Measurements from ENCODE around the gene STRAP. TPM values are rescaled to one million over a fixed set of nuclear protein-coding genes. Genes with fewer than 3 reads are reported as not detected.
A peak's percentile ranks its signal among the peaks of the same experiment; 100 is the strongest.
"Not testable (repeated sequence)": the region's sequence is repeated elsewhere in the genome, so short reads cannot be mapped to it uniquely, and the experiment has no call there.

STRAP gene
- total RNA-seq, 1 donor from 2014 or later: 60.6 TPM

DNA sequence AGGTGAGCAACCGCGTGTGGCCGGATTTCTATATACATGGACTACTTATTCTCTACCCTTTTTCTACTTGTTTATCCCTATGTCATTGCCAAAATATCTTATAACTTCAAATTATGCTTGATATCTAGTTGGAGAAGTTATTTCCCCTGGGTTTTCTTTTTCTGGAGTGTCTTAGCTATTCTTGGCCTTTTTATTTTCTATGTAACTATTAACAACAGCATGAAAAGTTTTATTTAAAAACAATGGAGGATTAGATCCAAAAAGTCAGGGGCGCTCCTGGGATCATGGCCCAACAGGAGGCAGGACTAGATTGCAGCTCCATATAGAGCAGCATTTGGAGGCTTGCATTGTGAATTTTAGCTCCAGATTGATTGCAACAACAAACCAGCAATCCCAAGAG, 8.6 kb upstream of the STRAP start:
- no peak for DNase-seq

DNA sequence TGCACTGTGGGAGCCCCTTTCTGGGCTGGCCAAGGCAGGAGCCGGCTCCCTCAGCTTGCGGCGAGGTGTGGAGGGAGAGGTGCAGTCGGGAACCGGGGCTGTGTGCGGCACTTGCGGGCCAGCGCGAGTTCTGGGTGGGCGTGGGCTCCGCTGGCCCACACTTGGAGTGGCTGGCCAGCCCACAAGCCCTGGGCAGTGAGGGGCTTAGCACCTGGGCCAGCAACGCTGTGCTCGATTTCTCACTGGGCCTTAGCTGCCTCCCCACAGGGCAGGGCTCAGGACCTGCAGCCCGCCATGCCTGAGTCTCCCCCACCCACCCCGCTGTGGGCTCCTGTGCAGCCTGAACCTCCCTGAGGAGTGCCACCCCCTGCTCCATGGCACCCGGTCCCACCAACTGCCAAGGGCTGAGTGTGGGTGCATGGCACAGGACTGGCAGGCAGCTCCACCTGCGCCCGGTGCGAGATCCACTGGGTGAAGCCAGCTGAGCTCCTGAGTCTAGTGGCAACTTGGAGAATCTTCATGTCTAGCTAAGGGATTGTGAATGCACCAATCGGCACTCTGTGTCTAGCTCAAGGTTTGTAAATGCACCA, 7.5 kb upstream of the STRAP start:
- not testable (repeated sequence) for DNase-seq

GRCh38 chr12:15875863-15876262, 6.3 kb upstream of the STRAP start:
- DNase-seq: no peak

- no peak for DNase-seq
These were observed 2.8 kb upstream of the STRAP start for GRCh38 chr12:15879413-15879812.

DNA sequence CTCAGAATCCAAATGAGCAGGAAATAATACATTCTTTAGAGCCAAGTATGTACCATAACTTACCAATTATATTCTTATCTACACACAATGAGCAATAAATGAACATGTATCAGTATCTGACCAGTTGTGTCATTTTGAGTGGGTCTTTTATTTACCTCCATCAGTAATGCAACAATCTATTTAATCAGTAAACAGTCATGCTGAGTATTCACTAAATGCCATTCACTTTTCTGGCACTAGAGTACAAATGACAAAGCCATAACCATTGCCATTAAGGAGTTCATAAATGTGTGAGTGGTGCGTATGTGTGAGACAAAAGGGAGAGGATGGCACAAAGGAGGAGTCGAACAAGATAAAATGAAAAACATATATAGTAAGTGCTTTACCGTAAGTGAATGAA, 1.5 kb upstream of the STRAP start:
- no peak for DNase-seq

GRCh38 chr12:15883536-15883935, 1.3 kb downstream of the STRAP start:
- peak; percentile 22 for DNase-seq

- DNase-seq: peak; percentile 26
These were observed 4.3 kb downstream of the STRAP start for GRCh38 chr12:15886372-15887042.

- no peak for DNase-seq
These were observed 5.0 kb downstream of the STRAP start for GRCh38 chr12:15887043-15887817.

DNA sequence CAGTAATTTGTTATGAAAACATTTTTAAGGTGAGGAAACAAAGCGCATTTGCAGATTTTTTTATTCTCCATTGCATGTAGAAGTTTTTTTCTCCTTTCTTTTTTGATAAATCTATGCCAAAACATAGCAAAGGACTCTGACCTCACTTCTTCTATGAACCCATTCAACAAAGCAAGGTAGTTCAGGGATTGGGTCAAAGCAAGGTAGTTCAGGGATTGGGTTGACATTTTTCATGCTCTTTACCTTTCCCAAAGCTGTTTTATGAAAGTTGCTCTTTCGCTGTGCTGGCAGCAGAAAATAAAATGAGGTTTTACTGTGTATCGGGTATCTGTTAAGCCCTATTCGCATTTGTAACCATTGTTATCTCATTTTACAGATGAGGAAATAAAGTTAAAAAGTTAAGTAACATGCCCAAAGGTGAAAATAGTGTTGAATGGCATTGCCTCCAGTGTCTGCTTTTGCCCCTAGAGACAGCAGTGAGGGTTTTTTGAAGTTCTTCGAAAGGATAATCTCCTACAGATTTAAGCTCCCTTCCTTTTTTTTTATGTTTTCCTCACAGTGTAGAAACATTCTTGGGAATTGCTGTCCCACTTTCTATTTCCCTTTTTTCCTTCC, 10.6 kb downstream of the STRAP start:
- DNase-seq: no peak

- no peak for DNase-seq
These were observed 11.1 kb downstream of the STRAP start for GRCh38 chr12:15893260-15893659.

DNA sequence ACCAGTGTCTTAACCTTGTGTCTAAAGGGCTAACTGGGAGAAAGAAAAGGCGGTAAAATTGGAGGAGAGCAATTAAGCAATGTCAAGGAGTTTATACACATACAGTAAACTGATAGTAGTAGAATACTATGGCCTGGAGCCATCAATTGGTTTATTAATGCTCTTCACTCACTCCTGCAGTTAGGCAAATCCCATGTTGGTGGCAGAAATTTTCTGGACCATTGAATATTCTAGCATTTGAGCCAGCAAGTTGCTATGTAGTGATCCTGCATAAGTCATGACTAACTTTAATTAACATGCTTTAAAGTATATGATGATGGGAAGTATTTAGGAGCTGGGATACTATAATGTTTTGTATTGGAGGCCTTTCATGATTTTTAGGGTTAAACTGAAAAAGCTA, 14.7 kb downstream of the STRAP start:
- DNase-seq: no peak

DNA sequence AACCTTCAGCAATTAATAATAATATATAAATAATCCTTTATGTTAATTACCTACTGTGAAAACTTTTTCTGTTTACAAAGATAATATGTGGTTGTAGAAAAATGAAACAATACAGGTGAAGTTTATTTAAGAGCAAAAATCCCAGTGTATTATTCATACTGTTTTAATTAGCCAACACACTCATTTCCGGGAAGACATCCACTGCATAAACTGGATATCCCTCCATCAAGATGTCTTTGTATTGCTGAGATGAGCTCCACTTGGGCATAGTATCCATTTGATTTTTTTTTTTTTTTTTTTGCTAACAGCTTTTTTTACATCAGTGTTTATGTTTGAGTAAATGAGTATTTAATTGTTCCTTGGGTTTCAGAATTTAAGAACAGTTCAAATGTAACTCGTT, 15.2 kb downstream of the STRAP start:
- no peak for DNase-seq

DNA sequence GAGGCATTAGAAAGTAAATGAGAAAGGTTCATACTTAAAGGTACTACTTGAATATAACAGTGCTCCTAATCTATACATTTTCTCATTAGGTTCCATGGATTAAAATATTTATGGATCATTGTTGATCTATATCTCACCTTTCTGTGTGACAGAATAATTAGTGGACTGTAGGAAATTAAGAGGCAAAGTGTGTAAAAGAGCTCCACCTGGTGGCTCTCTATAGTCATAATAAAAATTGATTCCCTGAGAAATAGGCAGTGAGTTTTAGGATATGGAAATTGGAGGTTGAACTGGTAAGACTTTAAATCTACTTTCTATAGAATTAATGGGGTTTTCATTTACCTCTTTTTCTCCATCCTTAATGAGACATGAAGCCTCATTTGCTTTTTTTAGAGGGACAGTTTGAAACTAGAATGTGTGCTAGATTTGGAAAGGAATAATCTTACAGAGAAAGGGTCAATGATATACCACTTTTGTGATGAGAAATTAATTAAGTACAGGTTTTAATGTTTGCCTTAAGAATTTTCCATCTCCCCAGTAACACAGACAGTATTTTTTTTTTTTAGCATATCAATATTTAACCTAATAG, 17.2 kb downstream of the STRAP start:
- DNase-seq: peak; percentile 56

GRCh38 chr12:15904378-15904920, 22.3 kb downstream of the STRAP start:
- no peak for DNase-seq

DNA sequence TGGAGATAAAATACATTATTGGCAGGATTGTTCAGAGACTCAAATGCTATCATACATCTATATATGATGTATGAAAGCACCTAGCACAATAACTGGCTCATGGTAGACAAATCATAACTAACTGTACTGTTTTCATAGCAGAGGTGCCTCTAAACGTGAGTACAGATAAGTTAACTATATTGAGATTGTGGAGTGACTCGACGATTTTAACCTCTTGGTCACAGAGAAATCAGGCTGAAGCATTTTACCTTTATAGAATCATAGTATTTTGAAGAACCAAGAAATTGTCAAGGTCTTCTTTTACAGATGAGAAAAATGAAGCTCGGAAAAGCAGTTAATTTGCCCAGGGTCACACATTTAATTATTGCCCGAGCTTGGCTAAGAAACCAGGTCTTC, 28.3 kb downstream of the STRAP start:
- no peak for DNase-seq

DNA sequence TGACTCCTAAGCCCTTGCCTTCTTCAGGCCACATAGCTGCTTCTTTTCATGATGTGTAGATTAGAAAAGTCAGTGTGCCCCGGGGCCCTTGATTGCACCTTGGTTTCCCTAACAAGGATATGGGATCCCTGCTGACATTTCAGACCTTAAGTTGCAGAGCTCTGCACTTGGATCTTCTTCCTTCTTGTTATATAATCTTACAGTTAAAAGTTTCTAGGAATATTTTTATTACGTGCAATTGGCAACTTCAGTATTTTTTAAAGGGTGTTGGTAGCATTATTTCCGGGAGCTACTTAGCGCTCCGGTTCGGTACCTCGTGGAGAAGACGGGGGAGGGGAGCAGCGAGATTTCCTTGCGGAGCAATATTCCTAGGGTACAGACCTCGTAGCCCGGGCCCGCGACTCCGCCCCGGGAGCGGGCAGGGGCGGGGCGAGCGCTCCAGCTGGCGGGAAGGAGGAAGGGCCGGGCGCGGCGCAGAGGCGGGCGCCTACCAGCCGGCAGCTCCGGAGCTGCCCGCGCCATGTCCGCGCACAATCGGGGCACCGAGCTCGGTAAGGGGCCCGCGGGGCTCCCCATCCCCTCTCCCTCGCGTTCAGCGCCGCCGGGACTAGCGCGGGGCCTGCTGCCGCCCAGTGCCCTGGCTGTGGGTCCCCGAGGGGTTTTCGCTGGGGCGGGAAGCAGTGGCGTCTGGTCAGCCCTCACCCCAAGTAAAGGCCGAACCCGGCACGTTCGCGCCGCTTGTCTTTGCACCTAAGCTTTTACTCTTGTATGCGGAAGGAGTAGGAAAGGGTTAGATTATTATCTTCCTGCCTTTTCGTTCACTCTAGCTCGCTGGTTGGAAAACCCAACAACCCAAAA, 28.9 kb downstream of the STRAP start, which contains the start of gene DERA:
TSS of gene DERA (plus strand) at position 469 of the 858 bp plus-strand sequence. CDS start at position 521, 52 bp downstream.
- DNase-seq: peak; percentile 85

DNA sequence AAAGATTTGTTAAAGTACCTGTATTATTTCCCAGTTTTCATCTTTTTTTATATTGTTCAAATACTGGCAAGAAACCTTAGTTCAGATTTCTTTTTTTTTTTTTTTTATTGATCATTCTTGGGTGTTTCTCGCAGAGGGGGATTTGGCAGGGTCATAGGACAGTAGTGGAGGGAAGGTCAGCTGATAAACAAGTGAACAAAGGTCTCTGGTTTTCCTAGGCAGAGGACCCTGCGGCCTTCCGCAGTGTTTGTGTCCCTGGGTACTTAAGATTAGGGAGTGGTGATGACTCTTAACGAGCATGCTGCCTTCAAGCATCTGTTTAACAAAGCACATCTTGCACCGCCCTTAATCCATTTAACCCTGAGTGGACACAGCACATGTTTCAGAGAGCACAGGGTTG, 29.7 kb downstream of the STRAP start:
- not testable (repeated sequence) for DNase-seq

DNA sequence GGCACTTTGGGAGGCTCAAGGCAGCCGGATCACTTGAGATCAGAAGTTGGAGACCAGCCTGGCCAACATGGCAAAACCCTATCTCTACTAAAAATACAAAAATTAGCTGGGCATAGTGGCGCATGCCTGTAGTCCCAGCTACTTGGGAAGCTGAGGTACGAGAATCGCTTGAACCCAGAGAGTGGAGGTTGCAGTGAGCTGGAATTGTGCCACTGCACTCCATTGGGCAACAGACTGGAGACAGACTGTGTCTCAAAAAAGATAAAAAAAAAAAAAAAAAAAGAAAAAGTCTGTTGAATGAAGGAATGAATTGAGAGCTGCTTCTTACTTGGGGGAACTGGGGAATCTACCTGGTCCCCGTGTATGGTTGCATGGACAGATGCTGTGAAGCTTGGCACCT, 31.9 kb downstream of the STRAP start:
- DNase-seq: not testable (repeated sequence)

- no peak for DNase-seq
These were observed 35.9 kb downstream of the STRAP start for GRCh38 chr12:15918066-15918465.

DNA sequence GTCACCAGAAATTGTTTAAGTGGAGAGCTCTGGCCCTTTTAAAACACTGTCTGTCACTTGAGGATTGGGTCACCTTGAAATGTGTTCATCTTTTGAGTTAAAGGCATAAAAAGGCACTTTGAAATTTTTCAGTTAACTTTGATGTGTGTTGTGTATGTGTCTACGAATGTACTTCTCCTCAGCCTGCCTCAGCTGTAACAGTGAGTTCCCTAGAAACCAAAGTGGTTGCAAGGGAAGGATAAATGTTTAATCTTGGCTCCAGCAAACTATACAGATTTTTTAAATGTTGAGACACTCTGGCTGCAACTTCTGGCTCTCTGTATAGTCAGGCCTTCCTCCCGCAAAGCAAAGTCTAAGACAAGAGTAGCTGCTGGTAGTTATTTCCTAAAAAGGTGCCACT, 37.2 kb downstream of the STRAP start:
- DNase-seq: no peak

DNA sequence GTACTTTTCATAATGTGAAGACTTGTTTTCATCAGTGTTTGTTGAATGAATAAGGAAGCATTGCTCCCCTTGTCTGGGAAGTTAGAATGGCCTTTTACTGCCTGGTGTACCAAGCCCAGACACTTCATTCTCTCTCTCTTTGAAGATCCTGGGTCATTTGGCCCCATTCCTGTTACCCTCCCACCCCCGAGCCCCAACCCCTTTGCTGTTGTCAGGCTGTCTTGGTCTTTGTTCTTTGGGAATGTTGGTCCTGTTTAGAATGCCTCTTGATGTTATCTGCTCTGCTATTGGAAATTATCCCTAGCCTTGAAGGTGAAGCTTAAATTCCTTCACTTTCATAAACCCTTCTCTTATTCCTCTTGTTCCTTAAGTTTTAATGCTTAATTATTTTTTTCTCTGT, 42.8 kb downstream of the STRAP start:
- no peak for DNase-seq

- DNase-seq: peak; percentile 84
These were observed 46.2 kb downstream of the STRAP start for GRCh38 chr12:15928346-15928745.

Measured in dermis blood vessel endothelial cell (primary cell).